HuH-7.5 (cell line): ENCODE measurements around the gene DCAF5.

Experiments
- DNase-seq: peaks from one replicate; pipeline ENCODE4 v3.0.0; 2011; ENCODE audit warnings: low spot score

Gene DCAF5

GRCh38 chr14:69139743-69140142 is 13.2 kb downstream of the DCAF5 start:
- no peak for DNase-seq

GRCh38 chr14:69137843-69138535 is 14.9 kb downstream of the DCAF5 start:
- DNase-seq, result no peak

- no peak for DNase-seq
These were observed 15.5 kb downstream of the DCAF5 start for GRCh38 chr14:69137416-69137815.

- no peak for DNase-seq
These were observed 17.8 kb downstream of the DCAF5 start for GRCh38 chr14:69135133-69135532.

GRCh38 chr14:69133206-69134125 is 19.5 kb downstream of the DCAF5 start:
- DNase-seq, result no peak

- no peak for DNase-seq
These were observed 20.3 kb downstream of the DCAF5 start for GRCh38 chr14:69132513-69133181.

- no peak for DNase-seq
These were observed 21.7 kb downstream of the DCAF5 start for GRCh38 chr14:69131176-69131575.

- peak; percentile 26 for DNase-seq
These were observed 23.5 kb downstream of the DCAF5 start for GRCh38 chr14:69129264-69129880.

GRCh38 chr14:69118305-69118704 is 34.6 kb downstream of the DCAF5 start:
- no peak for DNase-seq

GRCh38 chr14:69117020-69117767 is 35.7 kb downstream of the DCAF5 start:
- no peak for DNase-seq

GRCh38 chr14:69115407-69116185 is 37.3 kb downstream of the DCAF5 start:
- no peak for DNase-seq

GRCh38 chr14:69114763-69115162 is 38.2 kb downstream of the DCAF5 start:
- no peak for DNase-seq

- DNase-seq, result no peak
These were observed 44.6 kb downstream of the DCAF5 start for GRCh38 chr14:69108358-69108757.

- DNase-seq, result no peak
These were observed 45.4 kb downstream of the DCAF5 start for GRCh38 chr14:69107407-69108003.

GRCh38 chr14:69106451-69106850 is 46.5 kb downstream of the DCAF5 start:
- DNase-seq, result no peak

GRCh38 chr14:69105326-69105725 is 47.6 kb downstream of the DCAF5 start:
- DNase-seq, result no peak

GRCh38 chr14:69101331-69101826 is 51.5 kb downstream of the DCAF5 start:
- DNase-seq, result no peak

- no peak for DNase-seq
These were observed 54.9 kb downstream of the DCAF5 start for GRCh38 chr14:69097974-69098373.

GRCh38 chr14:69096781-69097475 is 56.0 kb downstream of the DCAF5 start:
- no peak for DNase-seq

GRCh38 chr14:69096246-69096645 is 56.7 kb downstream of the DCAF5 start:
- no peak for DNase-seq
